ENCODE results near the gene SHANK1. TPM values are rescaled to one million over a fixed set of nuclear protein-coding genes. Genes with fewer than 3 reads are reported as not detected.
"Not testable (repeated sequence)": the region's sequence is repeated elsewhere in the genome, so short reads cannot be mapped to it uniquely, and the experiment has no call there.

SHANK1 gene
- total RNA-seq (2014; rRNA removed; shearing (Covaris generic)), result 3.9 and 4.9 TPM in 2 replicates

- DNase-seq (ENCODE audit: low read depth), result no peak
Observed at GRCh38 chr19:50719566-50719965, at the start of gene SHANK1. SHANK1 (minus strand) TSS chr19:50719802; CDS start chr19:50716919, 2,883 bp downstream.

- DNase-seq (ENCODE audit: low read depth), result no peak
Observed at GRCh38 chr19:50768277-50768676, 48.7 kb upstream of the SHANK1 start.

GRCh38 chr19:50767263-50767662 is 47.7 kb upstream of the SHANK1 start:
- DNase-seq (ENCODE audit: low read depth), result not testable (repeated sequence)

GRCh38 chr19:50766746-50767145 is 47.1 kb upstream of the SHANK1 start:
- not testable (repeated sequence) for DNase-seq (ENCODE audit: low read depth)

- no peak for DNase-seq (ENCODE audit: low read depth)
Observed at GRCh38 chr19:50764409-50764808, 44.8 kb upstream of the SHANK1 start.

GRCh38 chr19:50763521-50763920 is 43.9 kb upstream of the SHANK1 start:
- DNase-seq (ENCODE audit: low read depth), result not testable (repeated sequence)

GRCh38 chr19:50761501-50761900 is 41.9 kb upstream of the SHANK1 start:
- DNase-seq (ENCODE audit: low read depth), result not testable (repeated sequence)

- DNase-seq (ENCODE audit: low read depth), result peak; percentile 44
Observed at GRCh38 chr19:50759886-50760285, 40.3 kb upstream of the SHANK1 start.

- DNase-seq (ENCODE audit: low read depth), result not testable (repeated sequence)
Observed at GRCh38 chr19:50759076-50759475, 39.5 kb upstream of the SHANK1 start.

GRCh38 chr19:50757624-50758023 is 38.0 kb upstream of the SHANK1 start:
- not testable (repeated sequence) for DNase-seq (ENCODE audit: low read depth)

GRCh38 chr19:50756244-50756643 is 36.6 kb upstream of the SHANK1 start:
- DNase-seq (ENCODE audit: low read depth), result not testable (repeated sequence)

- no peak for DNase-seq (ENCODE audit: low read depth)
Observed at GRCh38 chr19:50753879-50754278, 34.3 kb upstream of the SHANK1 start.

GRCh38 chr19:50750010-50750409 is 30.4 kb upstream of the SHANK1 start:
- no peak for DNase-seq (ENCODE audit: low read depth)

- no peak for DNase-seq (ENCODE audit: low read depth)
Observed at GRCh38 chr19:50749490-50749889, 29.9 kb upstream of the SHANK1 start.

GRCh38 chr19:50747141-50747540 is 27.5 kb upstream of the SHANK1 start:
- not testable (repeated sequence) for DNase-seq (ENCODE audit: low read depth)

GRCh38 chr19:50745221-50745620 is 25.6 kb upstream of the SHANK1 start:
- no peak for DNase-seq (ENCODE audit: low read depth)

GRCh38 chr19:50743537-50743936 is 23.9 kb upstream of the SHANK1 start:
- DNase-seq (ENCODE audit: low read depth), result no peak

GRCh38 chr19:50741179-50741933 is 21.8 kb upstream of the SHANK1 start:
- no peak for DNase-seq (ENCODE audit: low read depth)

GRCh38 chr19:50739914-50740426 is 20.4 kb upstream of the SHANK1 start:
- no peak for DNase-seq (ENCODE audit: low read depth)

GRCh38 chr19:50739132-50739913 is 19.7 kb upstream of the SHANK1 start:
- no peak for DNase-seq (ENCODE audit: low read depth)

GRCh38 chr19:50736338-50736737 is 16.7 kb upstream of the SHANK1 start:
- DNase-seq (ENCODE audit: low read depth), result no peak

GRCh38 chr19:50735869-50736268 is 16.3 kb upstream of the SHANK1 start:
- DNase-seq (ENCODE audit: low read depth), result no peak

- DNase-seq (ENCODE audit: low read depth), result no peak
Observed at GRCh38 chr19:50729894-50730293, 10.3 kb upstream of the SHANK1 start.

Data from RPMI7951 (cell line).